Forelimb muscle (tissue), 1 donor: ENCODE data around the gene CABLES2. TPM values are rescaled to one million over a fixed set of nuclear protein-coding genes. Genes with fewer than 3 reads are reported as not detected.

ENCODE experiments used
- DNase-seq: peaks from one replicate; pipeline ENCODE4 v3.0.0-alpha.2; 2013; ENCODE audit warnings: low read depth
- polyA plus RNA-seq: library from polyadenylated mRNA; unstranded; fragments of 120-200 nt; gene quantifications from one replicate; pipeline ENCODE4 v1.2.1, GENCODE V29; 2013; ENCODE audit not compliant: insufficient read length

Gene CABLES2
- polyA plus RNA-seq, 1 donor = 4.4 TPM

DNA sequence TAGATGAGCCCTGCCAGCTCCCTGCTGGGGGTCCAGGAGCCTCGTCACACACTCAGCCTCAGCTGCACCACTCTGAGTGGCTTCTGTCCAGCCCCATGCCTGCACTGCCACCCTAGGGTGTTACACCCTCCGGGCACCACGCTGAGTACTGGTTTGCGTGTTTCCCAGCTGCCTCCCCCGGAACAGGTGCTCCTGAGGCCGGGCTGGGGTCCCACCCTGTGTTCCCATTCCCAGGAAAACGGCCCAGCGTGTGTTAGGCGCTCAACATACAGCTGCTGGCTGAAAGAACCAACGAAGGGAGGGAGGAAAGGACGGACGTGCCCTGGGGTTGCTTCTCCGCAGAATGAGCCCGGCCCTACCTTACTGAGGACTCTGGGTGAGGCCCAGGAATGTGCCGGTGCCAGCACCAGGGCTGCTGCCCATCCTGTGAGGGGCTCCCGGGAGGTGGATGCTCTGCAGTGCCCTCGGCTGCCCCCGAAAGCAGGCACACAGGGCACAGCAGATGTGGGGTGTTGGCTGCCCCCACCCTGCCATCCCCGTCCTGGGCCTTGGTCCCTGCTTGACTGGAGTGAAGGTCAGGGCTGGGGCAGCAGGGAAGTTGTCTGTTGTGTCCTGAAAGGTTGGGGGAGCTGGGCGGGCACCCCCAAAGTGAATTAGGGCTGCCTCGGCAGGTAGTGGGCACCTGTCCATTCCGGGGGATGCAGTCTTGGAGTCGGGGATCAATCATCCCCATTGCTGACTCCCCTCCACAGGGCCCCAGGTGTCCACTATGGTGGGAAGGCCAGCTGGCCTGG is 56.3 kb downstream of the CABLES2 start:
- DNase-seq = no peak

DNA sequence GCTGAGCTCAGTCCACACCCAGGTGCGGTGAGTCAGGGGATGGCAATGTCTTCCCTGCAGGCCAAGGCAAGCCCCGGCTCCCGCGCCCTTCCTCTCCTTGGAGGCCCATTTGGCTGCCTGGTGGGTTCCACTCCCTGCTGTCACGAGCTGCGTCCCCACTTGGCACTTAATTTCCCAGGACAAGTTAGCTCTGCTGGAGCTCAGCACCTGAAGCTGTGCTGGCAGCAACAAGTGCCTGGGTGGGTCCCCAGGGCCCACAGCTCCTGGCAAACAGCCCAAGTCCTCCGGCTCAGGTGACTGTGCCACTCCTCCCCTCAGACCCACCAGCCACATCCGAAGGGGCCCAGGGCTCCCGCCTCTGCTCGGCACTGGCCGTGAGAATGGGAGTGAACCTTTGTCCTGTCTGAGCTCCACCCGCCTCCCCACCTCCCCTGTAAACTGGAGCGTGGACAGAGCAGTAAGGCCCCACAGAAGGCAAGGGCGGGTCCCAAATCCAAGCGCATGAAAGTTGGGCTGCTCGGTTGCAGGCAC is 56.9 kb downstream of the CABLES2 start:
- no peak for DNase-seq

DNA sequence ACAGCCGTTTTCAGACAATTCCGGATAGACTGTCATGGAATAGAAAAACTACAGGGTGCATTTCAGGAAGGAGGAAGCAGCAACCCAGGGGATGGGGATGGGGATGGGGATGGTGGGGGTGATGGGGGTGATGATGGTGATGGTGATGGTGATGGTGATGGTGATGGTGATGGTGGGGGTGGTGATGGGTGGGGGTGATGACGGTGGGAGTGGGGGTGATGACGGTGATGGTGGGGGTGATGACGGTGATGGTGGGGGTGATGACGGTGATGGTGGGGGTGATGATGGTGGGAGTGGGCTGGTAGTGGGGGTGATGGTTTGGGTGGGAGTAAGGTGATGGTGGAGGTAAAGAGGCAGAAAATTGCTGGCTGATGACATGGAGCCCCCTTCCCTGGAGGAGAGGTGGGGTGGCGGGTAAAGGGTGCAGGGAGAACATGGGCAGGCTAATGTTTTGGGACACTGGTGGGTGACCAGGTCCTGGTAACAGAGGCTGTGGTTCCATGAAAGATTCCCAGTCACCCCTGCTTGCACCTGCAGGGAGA is 57.5 kb downstream of the CABLES2 start:
- no peak for DNase-seq

DNA sequence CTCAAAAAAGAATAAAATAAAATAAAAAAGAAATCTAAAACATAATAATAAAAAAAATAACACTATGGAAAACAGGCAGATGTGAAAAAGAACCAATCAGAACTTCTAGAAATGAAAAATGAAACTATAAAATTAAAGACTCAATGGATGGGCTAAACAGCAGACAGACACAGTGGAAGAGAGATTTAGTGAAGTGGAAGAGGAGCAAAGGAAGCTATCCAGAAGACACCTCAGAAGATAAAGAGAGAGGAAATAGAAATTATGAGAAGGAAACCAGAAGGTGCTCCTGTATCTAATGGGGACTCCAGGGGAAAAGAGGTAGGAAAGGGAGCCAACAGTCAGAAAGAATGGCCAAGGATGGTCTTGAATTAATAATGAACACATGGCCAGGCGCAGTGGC is 58.5 kb downstream of the CABLES2 start:
- DNase-seq = no peak

DNA sequence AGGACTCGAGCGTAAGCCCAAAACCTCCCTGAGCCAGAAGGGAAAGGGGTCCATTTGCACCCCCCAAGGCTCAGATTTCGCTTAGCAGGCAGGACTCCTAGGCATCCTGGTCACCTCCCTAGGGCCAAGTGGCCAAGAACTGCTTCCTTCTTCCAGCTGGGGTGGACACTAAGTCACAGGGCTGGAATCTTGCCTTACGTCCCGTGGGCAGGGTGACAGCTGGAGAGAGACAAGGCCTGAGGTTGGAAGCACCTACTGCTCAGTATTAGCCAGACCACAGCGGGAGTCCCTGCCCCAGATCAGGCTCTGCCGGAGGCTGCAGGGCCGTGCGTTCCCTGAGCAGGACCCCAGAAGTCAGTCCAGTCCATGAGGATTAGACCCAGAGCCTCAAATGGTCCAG is 59.6 kb downstream of the CABLES2 start:
- no peak for DNase-seq

DNA sequence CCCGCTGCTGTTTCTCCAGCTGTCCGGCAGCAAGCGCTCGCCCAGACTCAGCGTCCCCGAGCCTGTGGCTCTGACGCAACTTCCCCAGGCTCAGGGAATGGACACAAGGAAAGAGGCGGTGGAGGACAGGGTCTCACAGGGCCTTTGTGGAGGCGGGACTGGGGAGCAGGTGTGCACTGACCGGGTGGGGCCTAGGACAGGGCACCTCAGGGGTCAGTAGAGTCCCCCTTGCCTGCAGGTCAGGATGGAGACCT is 60.0 kb downstream of the CABLES2 start:
- DNase-seq = no peak

DNA sequence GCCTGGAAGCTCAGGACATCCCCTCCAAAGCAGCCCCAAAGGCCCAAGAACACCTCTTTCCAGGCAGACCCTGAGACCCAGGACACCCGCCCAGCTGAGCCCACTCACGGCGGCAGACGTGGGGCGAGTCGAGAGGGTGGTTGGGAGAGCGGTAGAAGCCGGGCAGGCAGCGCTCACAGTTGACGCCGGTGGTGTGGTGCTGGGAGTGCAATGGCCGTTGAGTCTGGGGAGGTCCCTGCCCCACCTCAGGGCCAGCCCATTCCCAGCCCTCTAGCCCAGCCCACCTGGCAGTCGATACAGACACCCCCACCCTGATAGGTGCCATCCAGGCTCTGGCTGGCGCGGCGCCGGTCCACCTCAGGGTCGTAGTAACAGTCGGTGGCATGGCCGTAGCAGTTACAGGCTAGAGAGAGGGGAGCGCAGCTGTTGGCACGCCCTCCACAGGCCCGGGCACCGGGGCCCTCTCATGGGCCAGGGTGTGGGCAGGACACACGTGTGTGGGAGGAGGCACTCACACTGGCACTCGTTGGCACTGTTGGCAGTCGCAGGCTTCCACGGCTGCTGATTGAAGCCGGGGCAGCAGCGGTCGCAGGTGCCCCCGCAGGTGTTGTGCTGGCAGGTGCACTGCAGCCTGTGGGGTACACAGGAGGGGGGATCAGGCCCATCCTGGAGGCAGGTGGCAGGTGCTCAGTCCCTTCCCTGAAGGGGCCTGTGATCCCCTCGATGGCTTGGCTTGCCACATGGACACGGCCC is 60.5 kb downstream of the CABLES2 start:
- no peak for DNase-seq

DNA sequence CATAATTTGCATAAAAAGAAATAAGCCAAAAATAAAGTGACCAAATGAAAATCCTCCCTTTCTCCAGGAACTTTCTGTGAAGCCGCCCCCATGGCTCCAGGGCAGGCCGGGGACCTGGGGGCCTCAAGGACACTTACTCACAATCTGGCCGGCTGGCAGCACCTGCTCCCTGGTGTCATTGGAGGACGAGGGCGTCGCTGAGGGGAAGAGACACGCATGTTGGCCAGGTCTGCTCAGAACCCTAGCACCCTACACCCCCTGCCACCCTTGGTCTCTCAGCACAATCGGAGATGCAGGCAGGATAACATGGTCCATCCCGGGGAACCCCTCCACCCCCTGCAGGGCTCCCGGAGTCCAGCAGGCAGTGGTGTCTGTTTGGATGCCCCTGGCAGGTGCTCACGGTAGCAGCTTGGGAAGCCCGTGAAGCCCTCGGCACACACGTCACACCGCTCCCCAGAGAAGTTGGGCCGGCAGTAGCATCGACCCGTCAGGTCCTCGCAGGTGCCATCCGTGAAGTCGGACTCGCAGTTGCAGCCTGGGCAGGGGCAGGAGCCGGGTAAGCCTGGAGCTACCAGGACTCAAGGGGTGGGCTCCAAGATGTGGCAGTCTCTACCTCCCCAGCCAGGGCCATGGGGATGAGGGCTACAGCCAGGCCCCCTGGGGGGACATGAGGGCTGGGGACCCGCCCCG is 61.3 kb downstream of the CABLES2 start:
- DNase-seq = no peak

DNA sequence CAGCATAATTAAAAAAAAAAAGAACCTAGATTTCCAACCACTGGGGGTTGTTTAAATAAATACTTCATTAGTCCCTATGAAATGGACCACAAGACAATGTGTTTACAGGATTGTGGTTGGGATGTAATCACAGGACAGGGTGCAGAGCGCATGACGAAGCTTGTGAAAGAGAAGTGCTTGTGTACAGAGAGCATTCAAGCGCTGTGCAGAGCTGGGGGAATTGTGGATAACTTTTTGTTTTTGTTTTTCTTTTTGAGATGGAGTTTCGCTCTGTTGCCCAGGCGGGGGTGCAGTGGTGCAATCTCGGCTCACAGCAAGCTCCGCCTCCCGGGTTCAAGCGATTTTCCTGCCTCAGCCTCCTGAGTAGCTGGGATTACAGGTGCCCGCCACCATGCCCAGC is 62.3 kb downstream of the CABLES2 start:
- no peak for DNase-seq

DNA sequence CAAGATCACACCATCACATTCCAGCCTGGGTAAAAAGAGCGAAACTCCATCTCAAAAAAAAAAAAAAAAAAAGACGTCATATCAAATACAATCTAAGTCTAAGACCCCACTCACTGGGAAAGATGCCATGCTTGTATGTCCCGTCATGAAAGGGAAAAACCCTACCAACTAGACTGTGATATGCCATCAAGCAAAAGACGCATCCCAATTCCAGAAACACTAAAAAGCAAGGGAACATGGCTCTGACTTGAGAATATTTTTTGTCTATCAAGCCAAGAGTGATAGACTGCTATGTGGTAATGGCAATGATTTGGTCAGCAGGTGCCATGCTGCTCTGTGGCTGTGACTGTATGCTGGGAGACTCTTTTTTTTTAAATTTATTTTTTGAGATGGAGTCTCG is 63.0 kb downstream of the CABLES2 start:
- no peak for DNase-seq

DNA sequence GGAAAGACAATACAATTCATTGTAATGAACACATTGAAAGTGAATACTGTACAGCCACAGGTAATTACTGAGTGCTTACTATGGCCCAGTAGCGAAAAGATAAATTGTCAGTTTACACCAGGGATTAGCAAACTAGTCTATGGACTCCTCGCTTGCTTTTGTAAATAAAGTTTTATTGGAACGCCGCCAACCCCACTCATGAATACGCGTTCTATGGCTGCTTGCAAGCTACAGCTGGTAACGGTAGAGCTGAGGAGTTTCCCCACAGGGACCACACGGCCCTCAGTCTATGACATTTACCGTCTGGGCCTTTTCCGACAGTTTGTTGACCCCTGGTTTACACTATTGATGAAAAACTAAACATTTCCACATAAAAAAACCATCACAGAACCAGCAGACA is 64.2 kb downstream of the CABLES2 start:
- DNase-seq = no peak

DNA sequence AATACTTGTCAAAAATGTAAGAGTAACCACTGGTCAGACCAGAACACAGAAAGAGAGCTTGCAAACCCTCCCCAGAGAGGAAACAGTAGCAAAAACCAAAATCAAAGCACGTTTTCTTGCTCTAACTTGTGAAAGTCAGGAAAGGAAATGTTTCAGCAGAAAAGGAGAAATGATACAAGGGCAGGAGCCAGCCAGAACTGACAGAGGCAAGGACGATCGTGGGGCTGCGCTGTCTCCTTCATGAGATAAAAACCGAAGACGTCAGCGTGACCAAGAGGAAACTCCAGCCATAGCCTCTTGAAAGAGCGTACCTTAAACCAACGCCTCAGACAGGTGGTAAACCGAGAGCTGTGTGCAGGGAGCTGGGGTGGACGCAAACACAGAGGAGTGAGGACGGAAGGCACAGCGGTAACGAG is 67.4 kb downstream of the CABLES2 start:
- DNase-seq = no peak

Other genes starting within 250 kb of the CABLES2 start
- 28.8 TPM for gene MTG2, start 224.3 kb downstream of the CABLES2 start, polyA plus RNA-seq
- gene HRH3, start 187.0 kb downstream of the CABLES2 start, polyA plus RNA-seq = 2.9 TPM
- 33.0 TPM for gene OSBPL2, start 168.8 kb downstream of the CABLES2 start, polyA plus RNA-seq
- gene ADRM1, start 104.3 kb downstream of the CABLES2 start, polyA plus RNA-seq = 62.1 TPM
- 58.4 TPM for gene LAMA5, start 40.0 kb downstream of the CABLES2 start, polyA plus RNA-seq
- 1,316 TPM for gene RPS21, start 20.2 kb downstream of the CABLES2 start, polyA plus RNA-seq
- gene RBBP8NL, start 20.3 kb upstream of the CABLES2 start, polyA plus RNA-seq = not detected
- gene GATA5, start 68.7 kb upstream of the CABLES2 start, polyA plus RNA-seq = 0.09 TPM
- gene SLCO4A1, start 235.2 kb upstream of the CABLES2 start, polyA plus RNA-seq = 0.30 TPM